KG1 (cell line): ENCODE measurements around the gene WDR27.

Source experiments
- DNase-seq: peaks from one replicate; lab custom pipeline; 2025; lab: John Stamatoyannopoulos, UW

Gene WDR27

DNA sequence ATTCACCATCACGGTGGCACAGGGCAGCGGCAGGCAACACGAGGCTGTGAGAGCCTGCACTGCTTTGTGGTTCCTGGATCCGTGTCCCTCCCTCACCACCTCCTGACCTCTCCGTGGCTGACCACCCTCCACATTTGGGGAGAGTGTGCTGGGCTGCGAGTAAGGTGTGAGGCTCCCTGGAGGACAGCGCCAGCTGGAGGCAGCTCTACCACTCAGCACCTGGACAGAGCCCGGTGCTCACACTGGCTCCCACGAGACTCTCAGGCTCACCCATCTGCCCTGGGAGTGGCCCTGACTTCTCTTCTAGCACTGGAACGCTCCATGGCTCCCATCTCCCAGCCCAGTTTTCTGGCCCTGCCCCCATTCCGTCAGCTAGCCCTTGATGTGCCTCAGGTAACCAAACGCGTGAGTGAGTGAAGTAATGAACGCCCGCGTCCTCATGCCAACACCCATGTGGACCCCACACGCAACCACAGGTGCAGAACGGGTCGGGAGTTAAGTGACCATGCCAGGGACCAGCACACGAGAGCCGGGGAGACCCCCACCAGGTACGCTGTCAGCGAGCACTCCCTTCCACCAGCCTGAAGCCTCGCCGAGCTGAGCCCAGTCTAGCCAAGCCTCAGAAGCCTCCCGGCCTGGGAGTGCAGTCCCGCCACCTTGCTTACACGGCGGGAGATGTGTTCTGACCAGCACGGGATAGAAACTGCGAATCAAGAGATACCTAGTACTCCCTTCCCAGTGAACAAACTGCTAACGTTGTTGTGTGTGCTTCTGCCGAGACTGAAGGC, 137.2 kb downstream of the WDR27 start:
- DNase-seq, result no peak

DNA sequence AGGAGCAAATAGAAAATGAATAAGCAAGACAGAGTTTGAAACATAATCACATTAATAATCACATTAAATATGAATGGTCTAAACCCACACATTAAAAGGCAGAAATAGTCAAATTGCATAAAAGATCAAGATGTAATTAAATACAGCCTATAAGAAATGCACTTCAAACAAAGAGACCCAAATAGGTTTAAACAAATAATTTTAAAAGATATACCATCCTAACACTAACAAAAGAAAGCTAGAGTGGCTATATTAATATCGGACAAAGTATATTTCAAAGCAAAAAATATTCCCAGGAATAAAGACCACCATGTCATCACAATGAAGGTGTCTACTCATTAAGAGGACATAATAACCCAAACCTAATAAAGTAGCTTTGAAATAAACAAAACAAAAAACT, 140.2 kb downstream of the WDR27 start:
- no peak for DNase-seq

DNA sequence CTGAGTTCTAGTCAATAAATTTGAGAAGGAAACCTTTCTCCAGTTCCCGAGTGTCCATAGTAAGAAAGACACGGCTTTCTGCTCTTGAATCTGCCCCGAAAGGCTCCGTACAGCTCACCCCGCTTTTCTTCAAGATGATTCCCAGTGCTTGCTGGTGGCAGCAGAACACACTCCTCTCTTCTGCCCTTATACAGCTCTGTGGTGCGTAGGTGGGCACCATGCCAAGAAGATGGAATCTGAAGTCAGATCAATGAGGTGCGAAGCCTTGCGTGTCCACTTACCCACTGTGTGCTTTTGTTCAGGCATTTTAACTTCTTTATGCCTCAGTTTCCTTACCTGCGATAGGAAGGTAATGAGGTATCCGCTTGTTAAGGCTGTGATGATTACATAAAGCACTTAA, 142.2 kb downstream of the WDR27 start:
- no peak for DNase-seq

DNA sequence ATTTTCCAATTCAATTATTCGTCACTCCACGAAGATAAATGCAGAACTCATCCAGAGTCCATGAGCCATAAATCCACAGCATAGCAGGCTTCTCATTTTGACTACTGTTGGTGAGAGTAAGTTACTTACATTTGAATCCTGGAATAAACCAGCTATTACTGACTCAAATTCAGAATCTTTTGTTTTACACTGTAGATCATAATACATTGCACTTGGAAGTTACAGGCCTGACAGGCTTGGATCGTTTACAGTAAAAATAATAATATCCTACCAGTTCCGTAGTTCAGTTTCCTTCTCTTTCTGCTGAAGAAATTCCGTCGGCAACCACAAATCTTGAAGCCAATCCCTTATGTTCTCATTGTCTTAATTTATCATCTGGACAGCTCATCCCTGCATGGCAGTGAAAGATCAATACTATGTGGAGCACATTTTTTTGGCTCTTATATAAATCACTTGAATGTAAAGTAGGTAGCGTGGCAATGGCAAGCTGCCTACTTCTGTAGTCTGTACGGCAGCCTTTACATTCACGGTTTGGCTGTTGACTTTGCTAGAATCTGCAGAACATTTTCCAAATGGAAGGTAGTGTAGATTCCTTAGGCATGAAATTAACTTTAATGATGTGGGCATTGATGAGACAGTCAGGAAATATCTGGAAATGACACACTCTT, 142.9 kb downstream of the WDR27 start:
- no peak for DNase-seq

DNA sequence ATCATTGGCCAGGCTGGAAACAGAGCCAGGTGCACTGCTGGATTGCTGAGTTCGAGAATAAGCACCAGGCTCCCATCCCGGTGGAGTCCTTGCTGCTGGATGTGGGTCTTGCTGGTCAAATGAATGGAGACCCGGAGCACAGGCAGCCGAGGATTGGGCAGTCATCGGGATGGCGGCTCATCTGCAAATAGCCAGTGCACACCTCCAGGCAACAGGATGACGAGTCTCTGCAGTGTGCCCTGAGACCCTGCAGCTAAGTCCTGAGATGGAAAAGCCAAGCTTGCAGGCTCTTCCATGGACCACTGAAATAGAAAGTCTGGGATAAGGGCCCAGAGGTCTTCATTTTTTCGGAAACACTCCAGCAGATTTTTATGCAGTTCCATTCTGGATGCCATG, 143.5 kb downstream of the WDR27 start:
- DNase-seq, result no peak

DNA sequence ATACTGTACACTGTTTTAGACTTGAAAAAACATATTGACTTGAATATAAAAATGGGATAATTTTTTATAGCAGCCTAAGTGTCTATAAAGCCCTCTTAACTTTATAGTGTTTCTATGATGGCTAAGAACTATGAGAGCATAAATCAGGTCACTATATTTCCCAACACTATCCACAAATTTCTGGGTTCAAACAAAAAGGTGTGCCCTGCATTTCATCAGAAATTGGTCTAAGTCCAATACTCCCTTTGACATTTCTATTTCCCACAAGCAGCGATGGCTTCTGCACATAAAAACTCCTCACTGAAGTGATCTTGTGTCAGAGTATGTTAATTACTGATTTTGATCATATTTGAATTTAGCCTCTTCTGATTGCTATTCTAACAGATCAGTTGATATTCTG, 143.9 kb downstream of the WDR27 start:
- DNase-seq, result no peak

DNA sequence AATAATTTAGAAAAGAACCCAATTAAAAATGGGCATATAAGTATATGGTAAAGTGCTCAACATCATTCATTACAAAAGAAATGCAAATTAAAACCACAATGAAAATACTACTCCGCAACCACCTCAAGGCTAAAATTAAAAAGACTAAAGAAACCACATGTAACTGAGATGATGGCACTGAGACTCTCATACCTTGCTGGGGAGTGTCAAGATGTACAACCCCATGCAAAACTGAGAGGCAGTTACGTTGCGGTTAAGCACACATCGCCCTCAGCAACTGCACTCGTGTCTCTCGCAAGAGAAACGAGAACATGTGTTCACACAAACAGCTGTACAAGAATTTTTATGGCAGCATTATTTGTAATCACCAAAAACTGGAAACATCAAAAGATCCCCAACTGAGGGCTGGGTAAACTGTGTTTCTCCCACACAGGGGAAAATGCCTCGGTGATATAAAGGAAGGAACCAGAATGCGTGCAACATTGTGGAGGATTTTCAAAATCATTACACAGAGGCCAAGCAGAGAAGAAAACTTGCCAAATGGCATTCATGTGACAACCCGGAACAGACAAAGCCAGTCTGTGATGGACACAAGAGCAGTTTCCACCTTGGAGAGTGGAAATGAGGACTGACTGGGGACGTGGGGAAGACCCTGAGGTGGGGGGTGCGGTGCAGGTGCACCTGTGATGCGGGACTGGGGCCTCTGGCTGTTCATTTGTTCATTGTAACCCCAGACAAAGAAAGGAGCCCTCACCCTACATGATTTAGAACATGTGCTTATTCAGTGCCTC, 144.9 kb downstream of the WDR27 start:
- no peak for DNase-seq

DNA sequence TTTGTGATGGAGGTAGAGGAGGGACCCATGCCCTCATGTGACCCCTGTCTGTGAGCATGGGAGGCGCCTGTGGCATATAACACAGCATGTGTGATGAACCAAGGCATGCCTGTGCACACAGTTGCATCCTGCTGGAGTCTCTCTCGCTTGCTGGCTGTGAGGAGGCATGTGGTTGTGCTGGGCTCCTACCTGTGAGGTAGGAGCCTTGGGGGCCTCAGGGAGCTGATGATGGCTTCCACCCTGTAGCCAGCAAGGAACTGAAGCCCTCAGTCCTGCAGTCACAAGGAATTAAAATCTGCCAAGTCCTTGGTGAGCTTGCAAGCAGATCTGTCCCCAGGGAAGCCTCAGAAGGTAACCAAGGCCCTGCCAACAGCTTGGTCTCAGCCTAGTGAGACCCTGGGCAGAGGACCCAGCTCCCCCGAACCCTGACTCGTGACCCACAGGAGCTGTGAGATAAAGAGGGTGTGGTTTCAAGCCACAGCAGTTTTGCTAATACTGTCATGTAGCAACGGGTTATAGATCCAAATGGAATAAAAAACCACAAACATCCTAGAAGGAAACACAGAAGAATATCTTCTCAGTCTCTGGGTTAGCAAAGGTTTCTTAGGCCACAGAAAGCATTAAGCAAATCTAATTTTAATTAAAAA, 145.7 kb downstream of the WDR27 start:
- no peak for DNase-seq

DNA sequence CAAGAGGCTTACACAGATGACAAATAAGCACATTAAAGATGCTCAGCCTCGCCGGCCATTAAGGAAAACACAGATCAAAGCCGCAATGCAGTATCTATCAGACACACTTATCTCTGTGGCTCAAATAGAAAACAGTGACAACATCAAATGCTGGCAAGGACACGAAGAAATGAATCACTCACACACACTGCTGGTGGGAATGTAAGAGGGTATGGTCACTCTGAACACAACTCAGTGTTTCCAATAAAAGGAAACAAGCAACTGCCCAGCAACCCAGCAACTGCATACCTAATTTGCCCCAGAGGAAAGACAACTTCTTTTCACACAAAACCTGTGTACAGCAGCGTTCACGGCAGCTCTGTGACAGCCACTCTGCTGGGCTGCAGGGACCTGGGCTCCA, 155.8 kb downstream of the WDR27 start:
- DNase-seq, result no peak

DNA sequence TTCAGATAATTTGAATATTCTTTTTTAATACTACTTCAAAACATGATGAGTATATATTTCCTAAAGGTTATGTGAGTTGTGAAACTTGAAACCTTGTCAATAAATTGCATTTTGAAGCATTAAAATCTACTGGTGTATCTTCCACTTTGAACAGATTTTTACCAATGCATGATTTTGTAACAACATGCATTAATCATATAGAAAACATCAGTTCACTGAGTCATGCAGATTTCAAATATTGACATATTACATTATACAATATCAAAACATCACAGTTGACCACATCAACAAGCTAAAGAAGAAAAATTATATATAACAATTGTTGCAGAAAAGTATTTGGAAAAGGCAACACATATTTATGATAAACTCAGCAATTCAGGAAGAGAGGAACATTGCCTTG, 158.1 kb downstream of the WDR27 start:
- DNase-seq, result no peak

DNA sequence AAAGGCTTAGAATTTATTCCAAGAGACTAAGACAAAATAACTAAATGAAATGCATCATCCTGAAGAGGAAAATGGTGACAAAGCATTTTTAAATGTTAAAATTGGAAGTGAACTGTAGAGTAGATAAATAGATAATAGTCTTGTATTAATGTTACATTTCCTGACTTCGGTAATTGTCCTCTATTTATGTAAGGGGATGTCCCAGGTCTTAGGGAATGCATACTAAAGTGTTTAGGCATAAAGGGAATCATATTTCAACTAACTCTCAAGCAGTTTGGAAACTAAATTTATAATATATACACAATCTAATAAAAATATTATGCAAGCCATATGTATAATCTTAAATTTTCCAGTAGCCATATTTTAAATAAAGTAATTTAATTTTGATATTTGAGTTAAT, 159.3 kb downstream of the WDR27 start:
- DNase-seq, result no peak

DNA sequence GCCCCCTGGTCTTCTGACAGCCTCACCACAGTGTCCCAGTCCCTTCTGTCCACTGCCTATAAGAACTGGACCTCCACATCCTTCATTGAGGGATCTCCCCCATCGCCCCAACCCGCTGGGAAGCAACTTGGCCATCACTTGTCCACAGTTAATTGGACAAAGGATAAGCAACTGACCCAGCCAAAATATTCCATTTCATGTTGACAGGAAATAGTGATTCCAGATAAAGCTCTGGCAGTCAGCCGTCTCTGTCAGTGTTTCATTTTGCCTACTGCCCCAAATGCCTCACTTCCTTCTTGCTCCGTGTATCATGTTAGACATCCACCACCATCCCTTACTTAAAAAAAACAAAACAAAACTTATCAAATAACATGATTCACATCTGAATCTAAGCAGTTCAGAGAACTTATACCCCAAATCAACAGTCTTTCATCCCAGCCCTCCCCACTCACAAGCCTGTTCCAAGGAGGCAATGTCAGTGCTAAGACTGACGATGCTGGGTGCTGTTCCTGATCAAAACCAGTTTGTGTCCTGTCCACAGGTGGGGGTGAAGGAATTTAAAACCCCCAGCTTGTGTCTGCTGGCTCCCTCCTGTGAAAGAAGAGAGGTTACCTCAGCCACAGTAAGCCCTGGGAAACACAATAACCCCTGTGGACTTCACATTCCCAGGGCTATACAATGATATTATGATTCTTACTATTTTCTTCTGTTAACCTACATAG, 162.5 kb downstream of the WDR27 start:
- DNase-seq, result no peak

DNA sequence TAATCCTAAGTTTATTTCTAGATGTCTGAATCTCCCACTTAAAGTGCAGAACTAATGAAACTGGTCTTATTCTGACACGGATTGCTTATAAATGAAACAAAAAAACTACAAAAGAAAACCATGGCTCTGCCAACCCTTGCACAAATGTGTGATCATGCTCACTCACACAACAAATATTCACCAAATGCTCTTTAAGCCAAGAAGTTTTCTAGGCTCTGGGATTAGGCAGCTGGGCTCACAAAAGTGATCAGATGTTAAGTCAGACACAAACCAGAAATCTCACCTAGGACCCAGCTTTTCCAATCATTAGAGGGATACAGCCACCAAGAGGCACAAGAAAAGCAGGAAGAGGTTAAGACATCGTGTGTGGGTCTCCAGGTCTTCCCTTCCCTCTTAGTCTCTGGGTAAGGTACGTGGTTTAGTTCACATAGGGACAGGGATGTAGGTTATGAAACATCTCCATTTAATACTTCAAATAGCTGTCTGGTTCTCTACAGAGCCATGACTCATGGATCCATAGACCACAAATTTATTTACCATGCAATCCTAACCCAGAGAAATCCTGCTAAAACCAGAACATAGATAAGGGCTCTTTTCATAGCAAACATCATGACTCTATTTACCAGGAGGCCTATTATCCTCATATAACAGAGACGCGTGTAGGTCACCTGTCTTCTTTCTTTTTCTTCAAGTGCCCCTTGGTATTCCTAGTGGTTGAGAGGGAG, 165.2 kb downstream of the WDR27 start:
- DNase-seq, result no peak

DNA sequence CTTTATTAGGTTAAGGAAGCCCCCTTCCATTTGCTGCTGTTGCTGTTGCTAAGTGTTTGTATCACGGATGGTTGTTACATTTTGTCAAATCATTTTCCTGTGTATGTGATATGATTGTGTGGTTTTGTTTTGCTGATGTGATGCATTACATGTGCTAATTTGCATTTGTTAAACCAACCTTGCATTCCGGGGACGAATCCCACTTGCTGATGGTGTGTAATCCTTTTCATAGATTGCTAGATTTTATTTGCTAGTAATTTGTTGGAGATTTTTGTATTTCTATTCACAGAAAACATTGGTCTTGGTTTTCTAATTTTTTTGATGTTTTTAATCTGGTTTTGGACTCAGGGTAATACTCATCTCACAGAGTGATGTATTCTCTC, 167.8 kb downstream of the WDR27 start:
- DNase-seq, result no peak

DNA sequence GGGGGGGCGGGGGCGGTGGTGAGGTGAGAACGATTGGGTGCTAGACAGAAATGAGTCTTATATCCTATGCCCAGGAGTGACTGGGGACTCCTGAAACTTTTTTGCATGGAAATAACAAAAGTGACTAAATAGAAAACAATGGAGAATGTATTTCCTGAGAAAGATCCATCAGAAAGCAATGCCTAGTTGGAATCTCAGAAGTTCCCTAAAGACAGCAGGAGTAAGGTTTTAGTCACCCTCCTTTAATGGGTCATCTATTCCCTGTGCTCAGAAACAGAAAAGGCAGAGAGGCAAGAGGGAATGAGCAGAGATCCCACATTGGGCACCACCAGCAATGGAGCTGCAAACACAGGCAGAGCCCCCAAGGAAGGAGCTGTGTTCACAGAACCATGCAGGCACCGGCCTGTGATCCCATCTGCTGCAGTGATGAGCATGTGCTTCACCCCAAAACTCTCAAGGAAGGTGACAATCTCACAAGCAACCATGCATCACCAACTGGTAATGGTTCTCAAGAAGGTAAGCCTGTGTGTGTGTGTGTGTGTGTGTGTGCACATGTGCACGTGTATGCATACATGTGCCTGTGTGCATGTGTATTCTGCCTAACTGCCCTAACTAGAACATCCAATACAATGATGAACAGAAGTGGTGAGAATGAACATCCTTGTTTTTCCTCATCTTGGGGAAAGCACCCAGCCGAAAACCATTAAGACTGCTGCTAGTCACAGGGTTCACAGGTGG, 168.4 kb downstream of the WDR27 start:
- DNase-seq, result no peak

DNA sequence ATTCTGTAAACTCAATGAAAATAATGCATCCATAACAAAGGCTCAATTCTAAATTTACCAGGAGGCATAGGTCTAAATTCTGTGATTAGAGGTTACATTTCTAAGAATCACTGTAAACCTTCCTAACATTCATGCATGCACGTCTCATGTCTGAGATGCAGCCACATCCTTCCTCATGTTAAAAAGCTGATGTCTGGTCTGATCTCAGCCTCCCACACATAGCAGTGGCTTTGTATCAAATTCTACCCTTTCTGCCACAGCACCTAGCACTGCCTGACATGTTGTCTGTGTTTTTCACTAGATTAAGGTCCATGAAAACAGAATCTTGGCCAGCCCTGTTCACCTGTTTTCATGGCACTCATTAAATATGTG, 171.1 kb downstream of the WDR27 start:
- no peak for DNase-seq

DNA sequence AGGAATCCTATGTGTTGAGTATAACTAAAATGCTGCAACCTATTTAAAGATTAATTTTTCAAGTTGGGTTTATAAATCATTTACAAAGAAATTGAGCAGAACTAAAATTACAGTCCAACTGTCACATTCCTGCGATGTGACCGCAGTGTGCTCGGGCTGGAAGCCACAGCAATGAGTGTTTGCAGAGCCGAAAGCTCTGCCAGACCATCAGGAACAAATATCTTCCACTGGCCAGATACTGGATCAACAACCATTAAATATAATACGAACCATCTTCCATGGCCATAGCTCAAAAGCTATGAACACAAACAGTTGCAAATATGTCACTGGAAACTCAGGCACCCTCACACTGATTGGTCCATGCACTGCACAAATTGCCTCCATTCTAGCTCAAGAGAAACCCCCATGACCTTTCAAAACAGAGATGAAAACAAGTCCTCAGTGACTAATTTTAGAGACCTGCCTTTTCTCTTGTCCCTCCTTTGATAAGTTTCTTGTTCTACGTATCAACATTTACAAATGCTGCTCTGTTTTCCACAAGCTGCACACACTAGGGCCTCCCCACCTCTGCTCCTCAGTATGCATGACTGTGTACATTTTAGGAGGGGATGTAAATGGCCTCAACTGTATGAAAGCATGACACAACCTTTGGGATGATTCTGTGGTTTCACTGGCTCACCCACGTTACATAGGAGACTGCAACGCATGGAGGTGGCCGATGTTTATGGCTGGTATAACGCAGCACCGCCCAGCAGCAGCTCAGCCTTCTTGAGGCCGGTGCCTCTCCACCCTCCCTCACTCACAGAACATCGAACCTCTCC, 171.7 kb downstream of the WDR27 start:
- DNase-seq, result no peak

DNA sequence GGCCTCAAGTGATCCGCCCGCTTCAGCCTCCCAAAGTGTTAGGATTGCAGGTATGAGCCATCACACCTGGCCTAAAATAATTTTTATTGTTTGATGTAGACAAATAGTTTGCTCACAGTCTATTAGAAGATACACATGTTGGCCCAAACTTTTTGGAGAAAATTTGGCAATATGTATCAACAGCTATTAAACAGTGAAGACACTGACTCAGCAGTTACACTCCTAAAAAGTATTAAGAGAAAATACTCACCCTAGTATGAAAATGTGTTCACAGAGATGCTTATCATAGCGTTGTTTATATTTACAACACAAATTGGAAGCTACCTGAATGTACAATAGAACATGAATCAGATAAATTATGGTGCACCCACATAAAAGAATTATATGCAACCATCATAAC, 173.1 kb downstream of the WDR27 start:
- no peak for DNase-seq

DNA sequence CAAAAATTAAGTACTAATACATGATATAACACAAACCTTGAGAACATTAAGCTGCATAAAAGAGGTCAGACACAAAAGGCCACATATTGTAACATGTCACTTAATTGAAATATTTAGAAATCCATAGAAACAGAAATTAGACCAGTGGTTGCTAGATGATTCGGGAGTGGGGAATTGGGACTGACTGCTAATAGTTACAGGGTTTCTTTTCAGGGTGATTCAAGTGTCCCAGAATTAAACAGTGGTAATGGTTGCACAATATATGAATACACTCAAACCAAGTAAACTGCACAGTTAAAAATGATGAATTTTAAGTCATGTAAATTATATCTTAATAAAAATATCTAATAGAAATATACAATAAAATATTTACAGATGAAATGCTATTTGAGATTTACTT, 174.5 kb downstream of the WDR27 start:
- DNase-seq, result no peak

DNA sequence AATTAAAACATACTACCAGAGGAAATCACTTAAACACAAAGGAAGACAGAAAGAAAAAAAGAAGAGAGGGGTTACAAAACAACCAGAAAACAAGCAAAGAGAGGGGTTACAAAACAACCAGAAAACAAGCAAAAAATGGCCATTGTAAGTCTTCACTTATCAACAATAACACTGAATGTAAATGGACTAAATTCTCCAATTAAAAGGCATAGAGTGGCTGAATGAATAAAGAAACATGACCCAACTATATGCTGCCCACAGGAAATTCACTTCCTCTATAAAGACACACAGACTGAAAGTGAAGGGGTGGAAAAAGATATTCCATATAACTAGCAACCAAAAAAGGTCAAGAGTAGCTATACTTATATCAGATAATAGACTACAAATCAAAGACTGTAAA, 180.0 kb downstream of the WDR27 start:
- no peak for DNase-seq
